ENCODE results near the gene PARD3B.

PARD3B gene

GRCh38 chr2:204691911-204692510 is 146.7 kb downstream of the PARD3B start:
- no peak for DNase-seq (ENCODE audit: low read depth in 1 of 2, low spot score in 1 of 2)

- no peak for DNase-seq (ENCODE audit: low read depth in 1 of 2, low spot score in 1 of 2)
Measured at GRCh38 chr2:204692790-204693189, 147.5 kb downstream of the PARD3B start.

- no peak for DNase-seq (ENCODE audit: low read depth in 1 of 2, low spot score in 1 of 2)
Measured at GRCh38 chr2:204693262-204693661, 148.0 kb downstream of the PARD3B start.

GRCh38 chr2:204695506-204695905 is 150.2 kb downstream of the PARD3B start:
- DNase-seq (ENCODE audit: low read depth in 1 of 2, low spot score in 1 of 2): no peak

GRCh38 chr2:204696124-204696523 is 150.8 kb downstream of the PARD3B start:
- no peak for DNase-seq (ENCODE audit: low read depth in 1 of 2, low spot score in 1 of 2)

GRCh38 chr2:204705243-204705932 is 160.1 kb downstream of the PARD3B start:
- DNase-seq (ENCODE audit: low read depth in 1 of 2, low spot score in 1 of 2): no peak

GRCh38 chr2:204706939-204707338 is 161.7 kb downstream of the PARD3B start:
- no peak for DNase-seq (ENCODE audit: low read depth in 1 of 2, low spot score in 1 of 2)

GRCh38 chr2:204713211-204713610 is 167.9 kb downstream of the PARD3B start:
- DNase-seq (ENCODE audit: low read depth in 1 of 2, low spot score in 1 of 2): no peak

GRCh38 chr2:204715361-204715760 is 170.1 kb downstream of the PARD3B start:
- DNase-seq (ENCODE audit: low read depth in 1 of 2, low spot score in 1 of 2): no peak

GRCh38 chr2:204717591-204717990 is 172.3 kb downstream of the PARD3B start:
- no peak for DNase-seq (ENCODE audit: low read depth in 1 of 2, low spot score in 1 of 2)

- DNase-seq (ENCODE audit: low read depth in 1 of 2, low spot score in 1 of 2): no peak
Measured at GRCh38 chr2:204718607-204719006, 173.3 kb downstream of the PARD3B start.

GRCh38 chr2:204720874-204721273 is 175.6 kb downstream of the PARD3B start:
- no peak for DNase-seq (ENCODE audit: low read depth in 1 of 2, low spot score in 1 of 2)

- no peak for DNase-seq (ENCODE audit: low read depth in 1 of 2, low spot score in 1 of 2)
Measured at GRCh38 chr2:204722207-204722606, 176.9 kb downstream of the PARD3B start.

GRCh38 chr2:204722691-204723090 is 177.4 kb downstream of the PARD3B start:
- DNase-seq (ENCODE audit: low read depth in 1 of 2, low spot score in 1 of 2): no peak

- DNase-seq (ENCODE audit: low read depth in 1 of 2, low spot score in 1 of 2): no peak
Measured at GRCh38 chr2:204725693-204726360, 180.6 kb downstream of the PARD3B start.

- no peak for DNase-seq (ENCODE audit: low read depth in 1 of 2, low spot score in 1 of 2)
Measured at GRCh38 chr2:204726831-204727230, 181.6 kb downstream of the PARD3B start.

GRCh38 chr2:204727368-204727767 is 182.1 kb downstream of the PARD3B start:
- no peak for DNase-seq (ENCODE audit: low read depth in 1 of 2, low spot score in 1 of 2)

GRCh38 chr2:204730603-204731002 is 185.3 kb downstream of the PARD3B start:
- no peak for DNase-seq (ENCODE audit: low read depth in 1 of 2, low spot score in 1 of 2)

- DNase-seq (ENCODE audit: low read depth in 1 of 2, low spot score in 1 of 2): no peak
Measured at GRCh38 chr2:204732019-204732418, 186.7 kb downstream of the PARD3B start.

GRCh38 chr2:204737296-204737695 is 192.0 kb downstream of the PARD3B start:
- no peak for DNase-seq (ENCODE audit: low read depth in 1 of 2, low spot score in 1 of 2)

GRCh38 chr2:204738721-204739120 is 193.4 kb downstream of the PARD3B start:
- DNase-seq (ENCODE audit: low read depth in 1 of 2, low spot score in 1 of 2): no peak

GRCh38 chr2:204743393-204743960 is 198.2 kb downstream of the PARD3B start:
- no peak for DNase-seq (ENCODE audit: low read depth in 1 of 2, low spot score in 1 of 2)

Measured in stimulated activated CD4-positive, alpha-beta T cell treated with anti-CD3 and anti-CD28 coated beads, Interleukin-15, amount 100 ng/mL, for 1 hour (primary cell).